ENCODE results near the gene LRBA. TPM values are rescaled to one million over a fixed set of nuclear protein-coding genes. Genes with fewer than 3 reads are reported as not detected.

LRBA gene
- total RNA-seq, 1 donor from 2014 or later, result 68.0 TPM

DNA sequence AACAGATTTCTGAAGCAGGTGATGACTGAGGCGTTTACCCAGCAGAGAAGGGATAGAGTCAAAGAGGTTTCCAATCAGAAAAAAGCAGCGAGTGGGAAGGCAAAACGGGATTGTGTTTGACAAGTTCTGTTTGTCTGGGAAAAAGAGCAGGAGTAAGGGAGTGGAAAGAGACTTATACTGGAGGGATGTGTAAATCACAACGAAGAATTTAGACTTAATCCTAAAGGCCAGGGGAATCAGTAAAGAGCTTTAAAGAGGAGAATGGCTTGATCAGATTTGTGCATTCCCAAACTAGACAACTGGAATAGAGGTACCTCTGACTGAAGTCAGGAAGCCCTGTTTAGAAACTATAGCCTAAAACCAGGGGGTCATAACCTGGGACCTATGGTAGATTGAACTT, 31.5 kb upstream of the LRBA start:
- H3K4me1 ChIP-seq, result no peaks in the 10 kb centered on the region
- TF ChIP-seq POLR2AphosphoS5 (IDR thresholded peaks at IDR 0.05; ENCODE audit: insufficient read depth in 1 of 2, low read depth in 1 of 2) (no peak), POLR2A (IDR thresholded peaks at IDR 0.05) (no peak)
- TF ChIP-seq, protein P1, sequence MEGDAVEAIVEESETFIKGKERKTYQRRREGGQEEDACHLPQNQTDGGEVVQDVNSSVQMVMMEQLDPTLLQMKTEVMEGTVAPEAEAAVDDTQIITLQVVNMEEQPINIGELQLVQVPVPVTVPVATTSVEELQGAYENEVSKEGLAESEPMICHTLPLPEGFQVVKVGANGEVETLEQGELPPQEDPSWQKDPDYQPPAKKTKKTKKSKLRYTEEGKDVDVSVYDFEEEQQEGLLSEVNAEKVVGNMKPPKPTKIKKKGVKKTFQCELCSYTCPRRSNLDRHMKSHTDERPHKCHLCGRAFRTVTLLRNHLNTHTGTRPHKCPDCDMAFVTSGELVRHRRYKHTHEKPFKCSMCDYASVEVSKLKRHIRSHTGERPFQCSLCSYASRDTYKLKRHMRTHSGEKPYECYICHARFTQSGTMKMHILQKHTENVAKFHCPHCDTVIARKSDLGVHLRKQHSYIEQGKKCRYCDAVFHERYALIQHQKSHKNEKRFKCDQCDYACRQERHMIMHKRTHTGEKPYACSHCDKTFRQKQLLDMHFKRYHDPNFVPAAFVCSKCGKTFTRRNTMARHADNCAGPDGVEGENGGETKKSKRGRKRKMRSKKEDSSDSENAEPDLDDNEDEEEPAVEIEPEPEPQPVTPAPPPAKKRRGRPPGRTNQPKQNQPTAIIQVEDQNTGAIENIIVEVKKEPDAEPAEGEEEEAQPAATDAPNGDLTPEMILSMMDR (IDR thresholded peaks at IDR 0.05), result no peak
- DNase-seq (ENCODE audit: extremely low spot score in 2 of 2), result no peak
- no peak overlapping the region for H3K4me3 ChIP-seq
- no peaks in the 10 kb centered on the region for H3K9me3 ChIP-seq
- no peak overlapping the region for H3K27ac ChIP-seq
- no peaks in the 10 kb centered on the region for H3K36me3 ChIP-seq
- no peaks in the 10 kb centered on the region for H3K27me3 ChIP-seq
- intact Hi-C loops (cut with DNase I), result no loop called here

DNA sequence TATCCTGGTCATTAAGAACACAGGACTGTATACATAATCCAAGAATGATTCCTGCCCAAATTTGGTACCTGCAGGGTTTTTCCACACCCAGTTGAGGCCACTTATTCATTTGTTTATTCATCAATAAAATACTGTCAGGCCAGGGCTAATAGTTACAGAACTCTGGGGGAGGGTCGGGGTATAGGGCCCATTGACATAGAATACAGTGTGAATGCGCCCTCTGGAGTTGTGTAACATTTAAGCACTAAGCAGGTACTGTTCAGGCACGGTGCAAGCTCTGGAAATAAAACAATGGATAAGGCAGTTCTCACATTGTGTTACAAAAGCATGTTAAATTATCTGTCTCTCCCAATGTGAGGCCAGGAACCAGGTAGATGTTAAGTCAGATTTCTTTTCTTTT, 30.8 kb upstream of the LRBA start:
- H3K4me1 ChIP-seq, result no peaks in the 10 kb centered on the region
- H3K27me3 ChIP-seq, result no peaks in the 10 kb centered on the region
- H3K27ac ChIP-seq, result no peak overlapping the region
- H3K4me3 ChIP-seq, result no peak overlapping the region
- TF ChIP-seq POLR2AphosphoS5 (IDR thresholded peaks at IDR 0.05; ENCODE audit: insufficient read depth in 1 of 2, low read depth in 1 of 2) (no peak), POLR2A (IDR thresholded peaks at IDR 0.05) (no peak)
- TF ChIP-seq, protein P1 (IDR thresholded peaks at IDR 0.05), result no peak
- no peaks in the 10 kb centered on the region for H3K36me3 ChIP-seq
- intact Hi-C loops (cut with DNase I), result no loop called here
- DNase-seq (ENCODE audit: extremely low spot score in 2 of 2), result no peak
- H3K9me3 ChIP-seq, result no peaks in the 10 kb centered on the region

DNA sequence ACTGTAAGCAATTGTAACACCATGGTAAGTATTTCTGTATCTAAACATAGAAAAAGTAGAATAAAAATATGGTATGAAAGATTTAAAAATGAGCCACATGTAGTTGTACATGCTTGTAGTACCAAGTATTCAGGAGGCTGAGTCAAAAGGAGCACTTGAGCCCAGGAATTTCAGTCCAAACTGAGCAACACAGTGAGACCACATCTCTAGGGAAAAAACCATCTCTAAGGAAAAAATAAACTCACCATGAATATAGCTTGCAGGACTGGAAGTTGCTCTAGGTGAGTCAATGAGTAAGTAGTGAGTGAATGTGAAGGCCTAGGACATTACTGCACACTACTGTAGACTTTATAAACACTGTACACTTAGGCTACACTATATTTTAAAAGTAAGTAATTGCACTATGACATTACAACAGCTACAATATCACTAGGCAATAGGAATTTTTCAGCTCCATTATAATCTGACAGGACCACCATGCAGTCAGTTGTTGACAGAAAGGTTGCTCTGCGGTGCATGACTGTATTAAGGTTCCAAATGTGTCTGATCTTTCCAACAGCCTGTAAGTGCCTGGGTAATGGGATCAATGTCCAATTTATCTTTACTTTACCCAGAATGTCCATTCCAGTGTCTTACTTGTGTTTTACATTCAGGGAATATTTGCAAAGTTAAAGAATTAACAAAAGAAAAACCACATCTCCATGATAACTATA, 28.9 kb upstream of the LRBA start:
- no peak for TF ChIP-seq POLR2A (IDR thresholded peaks at IDR 0.05)
- TF ChIP-seq, protein P1 (IDR thresholded peaks at IDR 0.05), result no peak
- TF ChIP-seq POLR2AphosphoS5 (IDR thresholded peaks at IDR 0.05; ENCODE audit: insufficient read depth in 1 of 2, low read depth in 1 of 2), result no peak
- no peaks in the 10 kb centered on the region for H3K27me3 ChIP-seq
- no peak for DNase-seq (ENCODE audit: extremely low spot score in 2 of 2)
- no peaks in the 10 kb centered on the region for H3K4me1 ChIP-seq
- no peaks in the 10 kb centered on the region for H3K9me3 ChIP-seq
- no peak overlapping the region for H3K27ac ChIP-seq
- intact Hi-C loops (cut with DNase I), result no loop called here
- H3K36me3 ChIP-seq, result no peaks in the 10 kb centered on the region
- no peak overlapping the region for H3K4me3 ChIP-seq

DNA sequence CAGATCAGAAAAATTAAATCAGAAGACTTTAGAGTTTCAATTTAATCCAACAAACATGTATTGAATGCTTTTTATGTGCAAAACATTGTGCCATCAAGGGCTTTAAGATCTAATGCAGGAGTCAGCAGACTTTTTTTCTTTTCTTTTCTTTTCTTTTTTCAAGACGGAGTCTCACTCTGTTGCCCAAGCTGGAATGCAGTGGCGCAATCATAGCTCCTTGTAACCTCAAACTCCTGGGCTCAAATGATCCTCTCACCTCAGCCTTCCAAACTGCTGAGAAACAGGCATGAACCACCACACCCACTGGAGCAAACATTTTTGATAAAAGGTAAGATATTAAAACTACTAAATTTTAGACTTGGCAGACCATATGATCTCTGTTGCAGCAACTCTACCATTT, 24.6 kb upstream of the LRBA start:
- H3K27ac ChIP-seq, result no peak overlapping the region
- no peaks in the 10 kb centered on the region for H3K4me1 ChIP-seq
- DNase-seq (ENCODE audit: extremely low spot score in 2 of 2), result no peak
- H3K36me3 ChIP-seq, result no peaks in the 10 kb centered on the region
- TF ChIP-seq POLR2AphosphoS5 (IDR thresholded peaks at IDR 0.05; ENCODE audit: insufficient read depth in 1 of 2, low read depth in 1 of 2), result no peak
- no peak for TF ChIP-seq POLR2A (IDR thresholded peaks at IDR 0.05)
- TF ChIP-seq, protein P1 (IDR thresholded peaks at IDR 0.05), result no peak
- H3K27me3 ChIP-seq, result no peaks in the 10 kb centered on the region
- no peak overlapping the region for H3K4me3 ChIP-seq
- intact Hi-C loops (cut with DNase I), result no loop called here
- no peaks in the 10 kb centered on the region for H3K9me3 ChIP-seq

DNA sequence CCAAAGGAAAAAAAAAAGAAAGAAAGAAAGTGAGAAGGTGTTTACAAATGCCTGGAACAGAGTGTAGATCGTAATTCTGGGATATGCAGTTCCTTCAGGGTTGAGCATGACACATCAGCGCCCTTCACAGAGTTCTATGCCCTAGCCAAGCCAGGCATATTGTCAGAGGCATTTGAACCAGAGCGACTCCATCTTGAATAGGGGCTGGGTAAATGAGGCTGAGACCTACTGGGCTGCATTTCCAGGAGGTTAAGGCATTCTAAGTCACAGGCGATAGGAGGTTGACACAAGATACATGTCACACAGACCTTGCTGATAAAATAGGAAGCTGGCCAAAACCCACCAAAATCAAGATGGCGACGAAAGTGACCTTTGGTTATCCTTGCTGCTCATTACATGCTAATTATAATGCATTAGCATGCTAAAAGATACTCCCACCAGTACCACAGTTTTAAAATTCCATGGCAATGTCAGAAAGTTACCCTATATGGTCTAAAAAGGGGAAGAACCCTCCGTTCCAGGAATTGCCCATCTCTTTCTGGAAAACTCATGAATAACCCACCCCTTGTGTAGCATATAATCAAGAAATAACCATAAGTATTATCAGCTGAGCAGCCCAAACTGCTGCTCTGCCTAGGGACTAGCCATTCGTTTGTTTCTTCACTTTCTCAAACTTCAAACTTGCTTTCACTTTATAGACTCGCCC, 23.5 kb upstream of the LRBA start:
- H3K4me3 ChIP-seq, result no peak overlapping the region
- TF ChIP-seq POLR2AphosphoS5 (IDR thresholded peaks at IDR 0.05; ENCODE audit: insufficient read depth in 1 of 2, low read depth in 1 of 2) (no peak), POLR2A (IDR thresholded peaks at IDR 0.05) (no peak)
- TF ChIP-seq, protein P1 (IDR thresholded peaks at IDR 0.05), result no peak
- DNase-seq (ENCODE audit: extremely low spot score in 2 of 2), result no peak
- H3K4me1 ChIP-seq, result no peaks in the 10 kb centered on the region
- no peak overlapping the region for H3K27ac ChIP-seq
- no peaks in the 10 kb centered on the region for H3K36me3 ChIP-seq
- no peaks in the 10 kb centered on the region for H3K9me3 ChIP-seq
- intact Hi-C loops (cut with DNase I), result no loop called here
- no peaks in the 10 kb centered on the region for H3K27me3 ChIP-seq
